Endothelial cell of umbilical vein (primary cell): Measurements from ENCODE around the gene PPP6R1. TPM values are rescaled to one million over a fixed set of nuclear protein-coding genes. Genes with fewer than 3 reads are reported as not detected.

ENCODE experiments used
- BruUV-seq: library from RNA; stranded (reverse); fragments of 400-500 nt; replicated peaks from 2 replicates; lab custom pipeline; 2021; lab: Mats Ljungman, UMichigan
- CTCF ChIA-PET: fragments of 300-600, 350-600 bp; sonication (Branson Sonifier 250); formaldehyde crosslinking; loops from one replicate; lab custom pipeline; 2021; ENCODE audit warnings: antibody characterized with exemption, inconsistent platforms; lab: Charles Lee
- POLR2A ChIA-PET: fragments of 300-600, 350-600 bp; sonication (Branson Sonifier 250); formaldehyde crosslinking; loops from one replicate; lab custom pipeline; 2021; ENCODE audit warnings: antibody characterized with exemption, inconsistent platforms; lab: Charles Lee
- DNase-seq: peaks from one replicate; pipeline ENCODE4 v3.0.0-alpha.2; 2011; ENCODE audit warnings: low read depth, low spot score
- FAIRE-seq: peaks from 2 replicates; lab custom pipeline; 2011; peaks lifted over from hg19 to GRCh38; lab: Jason Lieb, UNC
- H2AFZ ChIP-seq: 2 replicates; pipeline ENCODE4 v1.6.0; 2012; ENCODE audit warnings: low read depth, low read length, control low read depth, inconsistent platforms
- H3K27ac ChIP-seq: 2 replicates; pipeline ENCODE4 v1.5.1; 2011; ENCODE audit warnings: low read depth, mild to moderate bottlenecking, control low read depth, low read length, moderate library complexity; ENCODE audit not compliant: insufficient read depth
- H3K27me3 ChIP-seq, 2 experiments: 2 replicates each; pipeline versions ENCODE4 v1.6.0 to v1.6.1; 2011; ENCODE audit warnings: low read length in 2 of 2, mixed read lengths in 1 of 2; ENCODE audit not compliant: control insufficient read depth in 2 of 2, insufficient read depth in 2 of 2
- H3K36me3 ChIP-seq, 2 experiments: 2 replicates in 1 of 2; 3 replicates in 1 of 2; pipeline ENCODE4 v1.5.1; 2011; ENCODE audit warnings: low read length in 2 of 2, mild to moderate bottlenecking in 1 of 2, moderate library complexity in 1 of 2; ENCODE audit not compliant: control insufficient read depth in 2 of 2, insufficient read depth in 2 of 2; ENCODE audit errors: extremely low read depth in 1 of 2
- H3K4me1 ChIP-seq: 3 replicates; pipeline ENCODE4 v1.5.1; 2011; ENCODE audit warnings: mild to moderate bottlenecking, low read length; ENCODE audit not compliant: control insufficient read depth, insufficient read depth; ENCODE audit errors: extremely low read depth
- H3K4me2 ChIP-seq: 2 replicates; pipeline ENCODE4 v1.6.1; 2011; ENCODE audit warnings: low read length, control low read depth, mixed read lengths; ENCODE audit not compliant: insufficient read depth
- H3K4me3 ChIP-seq, 3 experiments: fragments of 200-600 bp in 1 of 3; sonication (generic), shearing (Covaris generic) in 1 of 3; replicated peaks in 1 of 3; 2 replicates each; pipeline ENCODE4 v1.5.1; 2011 to 2016; ENCODE audit warnings: control low read depth in 3 of 3, low read length in 3 of 3, mild to moderate bottlenecking in 2 of 3, inconsistent platforms in 1 of 3, low read depth in 1 of 3, moderate library complexity in 1 of 3; ENCODE audit not compliant: insufficient read depth in 1 of 3
- H3K79me2 ChIP-seq: 2 replicates; pipeline ENCODE4 v1.6.0; 2012; ENCODE audit warnings: low read length, inconsistent platforms; ENCODE audit not compliant: control insufficient read depth, insufficient read depth
- H3K9ac ChIP-seq: replicated peaks from 2 replicates; pipeline ENCODE3; 2011; ENCODE audit warnings: low read length, control low read depth; ENCODE audit not compliant: insufficient read depth; ENCODE audit errors: extremely low read depth
- H3K9me1 ChIP-seq: replicated peaks from 3 replicates; pipeline ENCODE4 v1.6.0; 2011; ENCODE audit warnings: mild to moderate bottlenecking, low read length; ENCODE audit not compliant: control insufficient read depth, insufficient read depth; ENCODE audit errors: extremely low read depth
- H3K9me3 ChIP-seq: replicated peaks from 2 replicates; pipeline ENCODE4 v1.5.1; 2012; ENCODE audit warnings: low read length, inconsistent platforms; ENCODE audit not compliant: control insufficient read depth, insufficient read depth
- H4K20me1 ChIP-seq: replicated peaks from 2 replicates; pipeline ENCODE3; 2011; ENCODE audit warnings: mild to moderate bottlenecking, low read length; ENCODE audit not compliant: control insufficient read depth, insufficient read depth; ENCODE audit errors: extremely low read depth
- EZH2 ChIP-seq: IDR thresholded peaks from 2 replicates; pipeline ENCODE4 v1.6.1; 2012; ENCODE audit warnings: borderline replicate concordance, low read depth, mild to moderate bottlenecking, moderate library complexity, low read length, inconsistent platforms; ENCODE audit not compliant: severe bottlenecking
- FOS ChIP-seq: IDR thresholded peaks from 2 replicates; pipeline ENCODE4 v1.6.1; 2011; ENCODE audit warnings: mild to moderate bottlenecking, low read length, moderate library complexity, borderline replicate concordance; ENCODE audit not compliant: insufficient read depth
- GATA2 ChIP-seq: IDR thresholded peaks from 2 replicates; pipeline ENCODE4 v1.7.0; 2011; ENCODE audit warnings: low read depth, mild to moderate bottlenecking, moderate library complexity, mixed read lengths, low read length; ENCODE audit not compliant: insufficient read length, insufficient read depth
- JUN ChIP-seq: IDR thresholded peaks from 2 replicates; pipeline ENCODE4 v1.6.1; 2011; ENCODE audit warnings: borderline replicate concordance, low read depth; ENCODE audit not compliant: insufficient read length, insufficient read depth
- MYC ChIP-seq: IDR thresholded peaks from one replicate; pipeline ENCODE4 v1.6.1; 2011; ENCODE audit warnings: mild to moderate bottlenecking, low read depth, low read length
- POLR2A ChIP-seq: IDR thresholded peaks from 2 replicates; pipeline ENCODE4 v1.6.1; 2012; ENCODE audit warnings: low read depth, mild to moderate bottlenecking, control low read depth, low read length
- POLR2AphosphoS5 ChIP-seq: IDR thresholded peaks from 2 replicates; pipeline ENCODE4 v1.6.1; 2012; ENCODE audit warnings: low read depth, mild to moderate bottlenecking, control low read depth, low read length, moderate library complexity; ENCODE audit not compliant: insufficient read depth
- dilution Hi-C: fragments of 300-500 bp; cut with MboI; formaldehyde crosslinking; loops from one replicate; pipeline ENCODE4 v1.15.0; 2019; ENCODE audit warnings: low sequenced_read_pairs; ENCODE audit not compliant: extremely low pct_ligation_motif_present
- intact Hi-C: fragments of 100-400 bp; cut with micrococcal nuclease; formaldehyde crosslinking; loops from one replicate; pipeline ENCODE4 v1.10.0; 2022
- polyA plus RNA-seq, 4 experiments: library from polyadenylated mRNA; depleted of rRNA in 3 of 4; stranded (reverse) in 3 of 4; unstranded in 1 of 4; fragments of >200 nt; gene quantifications; 2 replicates each; pipeline versions ENCODE4 v1.2.1 to v1.2.3, GENCODE V29; 2011 to 2012; ENCODE audit warnings: missing spikeins in 1 of 4
- total RNA-seq: library from RNA; stranded (reverse); gene quantifications from 2 replicates; pipeline ENCODE4 v1.2.3, GENCODE V29; 2021
- TF ChIP-seq, protein P1 (sequence below), 2 donors: IDR thresholded peaks; 1 replicate in 1 of 2; 2 replicates in 1 of 2; pipeline ENCODE4 v1.5.1; 2011; ENCODE audit warnings: low read length in 2 of 2, mild to moderate bottlenecking in 2 of 2, moderate library complexity in 2 of 2, control low read depth in 1 of 2, inconsistent platforms in 1 of 2, low read depth in 1 of 2; ENCODE audit not compliant: insufficient read depth in 1 of 2; ENCODE audit errors: extremely low read depth in 1 of 2
- TF ChIP-seq, protein P2 (sequence below): IDR thresholded peaks from 2 replicates; pipeline ENCODE4 v1.6.1; 2011; ENCODE audit not compliant: insufficient read depth, insufficient read length

PPP6R1 gene
- total and polyA plus RNA-seq, 2 donors (not counting 3 experiments of a cell fraction or from before 2014, with no cell fraction given) = 35.7 to 71.8 TPM

DNA sequence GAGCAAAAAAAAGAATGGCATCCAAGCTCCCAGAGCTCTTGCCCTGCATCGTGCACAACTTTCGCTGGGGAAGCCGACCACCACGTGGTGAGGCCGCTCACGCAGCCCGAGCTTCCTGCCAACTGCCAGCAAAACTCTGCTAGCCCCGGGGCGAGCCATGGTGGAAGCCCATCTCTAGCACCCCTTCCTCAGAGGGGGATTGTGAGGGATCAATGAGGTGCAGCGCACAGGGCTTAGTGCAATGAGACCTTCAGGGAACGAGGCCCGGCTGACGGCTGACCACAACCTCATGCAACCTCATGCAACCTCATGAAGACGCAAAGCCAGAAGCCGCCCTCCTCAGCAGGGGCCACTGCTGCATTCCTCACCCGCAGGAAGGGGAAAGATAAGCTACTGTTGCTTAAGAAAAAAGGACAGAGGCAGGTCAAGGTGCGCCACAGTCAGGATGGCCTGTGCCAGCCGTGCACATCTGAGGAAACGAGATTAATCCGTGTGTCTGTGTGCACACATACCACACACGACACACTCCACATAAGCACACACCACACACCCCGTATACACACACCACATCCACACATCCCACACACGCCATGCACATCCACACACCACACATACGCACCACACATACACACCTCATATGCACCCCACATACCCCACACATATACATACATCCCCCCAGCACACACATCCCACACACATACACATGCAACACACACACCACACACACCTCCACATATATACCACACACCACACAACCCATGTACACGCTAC is 11.5 kb upstream of the PPP6R1 start:
- no peaks in the 10 kb centered on the region for H3K27me3 ChIP-seq
- dilution Hi-C loops = no loop called here
- H3K36me3 ChIP-seq = peaks cover 0 to 3% of the 10 kb centered on the region in 2 experiments
- ChIA-PET CTCF (no interaction called here), POLR2A (no interaction called here)
- no peak overlapping the region for H3K9ac ChIP-seq
- intact Hi-C loops = no loop called here
- H2AFZ ChIP-seq = no peak overlapping the region
- H3K9me3 ChIP-seq = no peaks in the 10 kb centered on the region
- H3K4me1 ChIP-seq = no peaks in the 10 kb centered on the region
- BruUV-seq = no TSS peak
- DNase-seq (no peak), FAIRE-seq (no peak)
- H3K4me2 ChIP-seq = no peak overlapping the region
- TF ChIP-seq, protein P1, sequence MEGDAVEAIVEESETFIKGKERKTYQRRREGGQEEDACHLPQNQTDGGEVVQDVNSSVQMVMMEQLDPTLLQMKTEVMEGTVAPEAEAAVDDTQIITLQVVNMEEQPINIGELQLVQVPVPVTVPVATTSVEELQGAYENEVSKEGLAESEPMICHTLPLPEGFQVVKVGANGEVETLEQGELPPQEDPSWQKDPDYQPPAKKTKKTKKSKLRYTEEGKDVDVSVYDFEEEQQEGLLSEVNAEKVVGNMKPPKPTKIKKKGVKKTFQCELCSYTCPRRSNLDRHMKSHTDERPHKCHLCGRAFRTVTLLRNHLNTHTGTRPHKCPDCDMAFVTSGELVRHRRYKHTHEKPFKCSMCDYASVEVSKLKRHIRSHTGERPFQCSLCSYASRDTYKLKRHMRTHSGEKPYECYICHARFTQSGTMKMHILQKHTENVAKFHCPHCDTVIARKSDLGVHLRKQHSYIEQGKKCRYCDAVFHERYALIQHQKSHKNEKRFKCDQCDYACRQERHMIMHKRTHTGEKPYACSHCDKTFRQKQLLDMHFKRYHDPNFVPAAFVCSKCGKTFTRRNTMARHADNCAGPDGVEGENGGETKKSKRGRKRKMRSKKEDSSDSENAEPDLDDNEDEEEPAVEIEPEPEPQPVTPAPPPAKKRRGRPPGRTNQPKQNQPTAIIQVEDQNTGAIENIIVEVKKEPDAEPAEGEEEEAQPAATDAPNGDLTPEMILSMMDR (IDR thresholded peaks at IDR 0.05; ENCODE audit: extremely low read depth in 1 of 2, insufficient read depth in 1 of 2, low read depth in 1 of 2, low read length in 2 of 2) = no peak
- TF ChIP-seq POLR2AphosphoS5 (no peak), JUN (no peak), FOS (no peak), MYC (no peak), EZH2 (no peak), GATA2 (no peak), POLR2A (no peak)
- TF ChIP-seq, protein P2, sequence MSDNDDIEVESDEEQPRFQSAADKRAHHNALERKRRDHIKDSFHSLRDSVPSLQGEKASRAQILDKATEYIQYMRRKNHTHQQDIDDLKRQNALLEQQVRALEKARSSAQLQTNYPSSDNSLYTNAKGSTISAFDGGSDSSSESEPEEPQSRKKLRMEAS = no peak
- no peak overlapping the region for H3K27ac ChIP-seq
- H4K20me1 ChIP-seq = no peaks in the 10 kb centered on the region
- no peak overlapping the region for H3K4me3 ChIP-seq
- H3K79me2 ChIP-seq = no peaks in the 10 kb centered on the region
- no peaks in the 10 kb centered on the region for H3K9me1 ChIP-seq
